Mesothelial cell of epicardium (in vitro differentiated cells): ENCODE measurements around the gene NOL3. TPM values are rescaled to one million over a fixed set of nuclear protein-coding genes. Genes with fewer than 3 reads are reported as not detected.

ENCODE experiments used
- DNase-seq, 2 experiments: peaks; one replicate each; pipeline ENCODE4 v3.0.0; 2021; ENCODE audit warnings: low spot score in 2 of 2; ENCODE audit not compliant: unreplicated experiment in 2 of 2
- H3K27ac Mint-ChIP-seq: 2 replicates; pipeline ENCODE4 v1.8.0; 2021; ENCODE audit warnings: mixed read lengths
- H3K27me3 Mint-ChIP-seq: 2 replicates; pipeline ENCODE4 v1.8.0; 2021; ENCODE audit warnings: low read depth, mixed read lengths
- H3K36me3 Mint-ChIP-seq: 2 replicates; pipeline ENCODE4 v1.8.0; 2021; ENCODE audit warnings: mixed read lengths
- H3K4me1 Mint-ChIP-seq: 2 replicates; pipeline ENCODE4 v1.8.0; 2021; ENCODE audit warnings: mixed read lengths
- H3K4me3 Mint-ChIP-seq: 2 replicates; pipeline ENCODE4 v1.8.0; 2021; ENCODE audit warnings: mild to moderate bottlenecking, moderate library complexity, mixed read lengths
- H3K9me3 Mint-ChIP-seq: 2 replicates; pipeline ENCODE4 v1.8.0; 2021; ENCODE audit warnings: mixed read lengths
- CTCF ChIP-seq: fragments of 200-600 bp; sonication (generic); IDR thresholded peaks from one replicate; pipeline ENCODE4 v1.5.0; 2021; ENCODE audit warnings: antibody characterized with exemption; ENCODE audit not compliant: unreplicated experiment
- total RNA-seq: library from RNA; stranded (reverse); gene quantifications from 3 replicates; pipeline ENCODE4 v1.2.1, GENCODE V29; 2021

The NOL3 gene
- total RNA-seq, 1 donor from 2014 or later, result 15.5 TPM

- peaks cover 5% of the 10 kb centered on the region for H3K27me3 Mint-ChIP-seq
Measured at GRCh38 chr16:67202956-67203493, 32.7 kb downstream of the NOL3 start.

GRCh38 chr16:67204076-67204475, 33.7 kb downstream of the NOL3 start:
- H3K27me3 Mint-ChIP-seq, result peaks cover 5% of the 10 kb centered on the region
- no peak for TF ChIP-seq CTCF

More at GRCh38 chr16:67202956-67203493, 32.7 kb downstream of the NOL3 start:
- Mint-ChIP-seq H3K36me3 (no peaks in the 10 kb centered on the region), H3K27ac (no peak overlapping the region), H3K9me3 (no peaks in the 10 kb centered on the region), H3K4me1 (peaks cover 6% of the 10 kb centered on the region), H3K4me3 (no peak overlapping the region)
- no peak for DNase-seq
- no peak for TF ChIP-seq CTCF

GRCh38 chr16:67206129-67206837, 35.9 kb downstream of the NOL3 start:
- Mint-ChIP-seq H3K4me1 (no peaks in the 10 kb centered on the region), H3K36me3 (no peaks in the 10 kb centered on the region), H3K4me3 (no peak overlapping the region), H3K9me3 (no peaks in the 10 kb centered on the region), H3K27ac (no peak overlapping the region), H3K27me3 (no peaks in the 10 kb centered on the region)
- TF ChIP-seq CTCF, result no peak
- DNase-seq, result no peak

More at GRCh38 chr16:67204076-67204475, 33.7 kb downstream of the NOL3 start:
- Mint-ChIP-seq H3K4me1 (peaks cover 6% of the 10 kb centered on the region), H3K36me3 (no peaks in the 10 kb centered on the region), H3K9me3 (no peaks in the 10 kb centered on the region), H3K4me3 (no peak overlapping the region), H3K27ac (no peak overlapping the region)
- DNase-seq, result no peak

GRCh38 chr16:67206838-67207248, 36.5 kb downstream of the NOL3 start:
- H3K27me3 Mint-ChIP-seq, result no peaks in the 10 kb centered on the region
- no peak for TF ChIP-seq CTCF
- H3K9me3 Mint-ChIP-seq, result no peaks in the 10 kb centered on the region
- no peak overlapping the region for H3K4me3 Mint-ChIP-seq
- DNase-seq, result no peak
- no peak overlapping the region for H3K27ac Mint-ChIP-seq
- H3K36me3 Mint-ChIP-seq, result no peaks in the 10 kb centered on the region
- no peaks in the 10 kb centered on the region for H3K4me1 Mint-ChIP-seq

GRCh38 chr16:67207249-67208091, 37.1 kb downstream of the NOL3 start:
- TF ChIP-seq CTCF, result no peak
- no peaks in the 10 kb centered on the region for H3K9me3 Mint-ChIP-seq
- no peak overlapping the region for H3K27ac Mint-ChIP-seq
- DNase-seq, result no peak
- no peaks in the 10 kb centered on the region for H3K4me1 Mint-ChIP-seq
- no peaks in the 10 kb centered on the region for H3K36me3 Mint-ChIP-seq
- H3K4me3 Mint-ChIP-seq, result no peak overlapping the region
- no peaks in the 10 kb centered on the region for H3K27me3 Mint-ChIP-seq
